HG02884 (cell line): ENCODE data around the gene SRGAP3.
"Not testable (repeated sequence)": the region's sequence is repeated elsewhere in the genome, so short reads cannot be mapped to it uniquely, and the experiment has no call there.

Source experiments
- ATAC-seq: cut with Tn5 transposase; IDR thresholded peaks from one replicate; pipeline ENCODE4 v1.9.1; 2021; ENCODE audit warnings: mild to moderate bottlenecking, moderate library complexity; ENCODE audit not compliant: unreplicated experiment

SRGAP3 gene

GRCh38 chr3:9249273-9250192 lies at the start of gene SRGAP3:
TSS of gene SRGAP3 (minus strand) at chr3:9249646. CDS start at chr3:9248951, 695 bp downstream.
- peak; percentile 100 for ATAC-seq

DNA sequence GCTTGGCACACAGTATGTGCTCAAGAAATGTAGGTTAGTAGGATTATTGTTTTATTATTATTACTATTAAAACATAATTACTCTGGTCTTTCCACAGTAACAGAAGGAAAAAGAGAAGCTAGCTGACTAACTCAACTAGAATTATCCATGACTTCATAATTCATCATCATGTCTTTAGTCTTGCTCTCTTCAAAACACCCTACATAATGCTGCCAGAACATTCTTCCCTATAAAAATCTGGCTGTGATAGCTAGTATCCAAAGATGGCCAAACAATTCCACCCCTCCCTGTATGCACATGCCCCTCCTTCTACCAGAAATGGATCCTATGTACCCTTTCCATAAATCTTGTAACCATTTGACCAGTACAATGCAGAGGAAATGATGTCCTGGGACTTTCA lies 48.8 kb upstream of the SRGAP3 start:
- no peak for ATAC-seq

DNA sequence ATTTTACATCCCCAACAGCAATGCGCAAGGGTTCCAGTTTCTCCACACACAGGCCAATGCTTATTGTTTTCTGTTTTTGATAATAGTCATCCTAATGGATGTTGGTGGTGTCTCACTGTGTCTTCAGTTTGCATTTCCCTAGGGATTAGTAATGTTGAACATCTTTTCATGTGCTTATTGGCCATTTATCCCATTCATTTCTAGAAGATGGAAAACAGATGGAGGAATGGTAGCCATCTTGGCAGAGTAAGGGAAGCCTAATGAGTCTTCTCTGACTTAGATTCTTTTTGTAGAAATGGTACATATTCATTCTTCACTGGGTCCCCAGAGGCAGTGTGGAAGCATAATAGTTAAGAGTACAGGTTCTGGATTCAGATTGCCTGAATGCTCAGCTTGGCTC lies 46.8 kb upstream of the SRGAP3 start:
- ATAC-seq, result no peak

GRCh38 chr3:9295007-9295406 lies 45.6 kb upstream of the SRGAP3 start:
- ATAC-seq, result no peak

- ATAC-seq, result not testable (repeated sequence)
Observed at GRCh38 chr3:9293953-9294352, 44.5 kb upstream of the SRGAP3 start.

DNA sequence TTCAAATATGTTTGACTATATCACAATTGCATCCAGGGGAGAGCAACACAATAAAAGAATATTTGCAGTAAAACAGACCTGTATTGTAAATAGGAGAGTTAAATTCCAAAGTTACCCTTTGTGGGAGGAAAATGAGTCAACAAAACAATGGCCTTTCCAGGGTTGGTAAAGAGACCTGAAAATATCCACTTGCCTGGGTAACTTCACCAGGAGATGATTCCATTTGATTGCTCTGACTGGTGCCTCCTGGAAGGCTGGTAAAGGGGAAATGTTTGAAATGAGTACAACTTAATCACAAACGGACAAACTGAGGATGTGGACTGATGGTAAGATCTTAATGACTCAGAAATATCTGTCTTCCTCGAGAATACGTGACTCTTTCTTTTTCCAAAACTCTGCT lies 43.6 kb upstream of the SRGAP3 start:
- ATAC-seq, result no peak

- no peak for ATAC-seq
Observed at GRCh38 chr3:9292516-9292915, 43.1 kb upstream of the SRGAP3 start.

DNA sequence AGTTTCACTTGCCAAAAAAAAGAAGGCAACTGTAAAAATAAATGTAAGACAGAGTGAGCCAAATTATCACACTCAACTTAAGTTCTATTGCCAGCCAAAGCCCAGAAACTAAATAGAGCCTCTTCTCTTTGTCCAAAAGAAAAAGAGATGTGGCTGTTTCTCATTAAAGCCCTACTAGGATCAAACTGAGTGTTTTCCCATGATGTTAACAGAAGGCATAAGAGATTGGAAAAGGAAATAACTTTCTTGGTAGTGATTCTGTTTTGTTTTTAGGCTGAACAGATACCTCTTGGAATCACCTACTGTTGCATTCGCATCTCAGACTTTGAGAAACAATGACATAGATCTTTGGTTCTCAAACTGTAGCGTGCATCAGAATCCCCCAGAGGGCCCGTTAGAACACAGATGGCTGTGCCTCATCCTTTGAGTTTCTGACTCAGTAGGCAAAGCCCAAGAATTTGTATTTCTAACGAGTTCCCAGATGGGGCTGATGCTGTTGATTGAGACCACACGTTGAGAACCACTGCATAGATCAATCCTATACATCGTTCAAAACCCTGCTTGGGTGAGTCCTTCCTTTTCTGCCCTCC lies 42.5 kb upstream of the SRGAP3 start:
- no peak for ATAC-seq

- ATAC-seq, result no peak
Observed at GRCh38 chr3:9290566-9290965, 41.1 kb upstream of the SRGAP3 start.

GRCh38 chr3:9281533-9281932 lies 32.1 kb upstream of the SRGAP3 start:
- not testable (repeated sequence) for ATAC-seq

- ATAC-seq, result no peak
Observed at GRCh38 chr3:9280451-9281219, 31.2 kb upstream of the SRGAP3 start.

GRCh38 chr3:9279966-9280365 lies 30.5 kb upstream of the SRGAP3 start:
- no peak for ATAC-seq

DNA sequence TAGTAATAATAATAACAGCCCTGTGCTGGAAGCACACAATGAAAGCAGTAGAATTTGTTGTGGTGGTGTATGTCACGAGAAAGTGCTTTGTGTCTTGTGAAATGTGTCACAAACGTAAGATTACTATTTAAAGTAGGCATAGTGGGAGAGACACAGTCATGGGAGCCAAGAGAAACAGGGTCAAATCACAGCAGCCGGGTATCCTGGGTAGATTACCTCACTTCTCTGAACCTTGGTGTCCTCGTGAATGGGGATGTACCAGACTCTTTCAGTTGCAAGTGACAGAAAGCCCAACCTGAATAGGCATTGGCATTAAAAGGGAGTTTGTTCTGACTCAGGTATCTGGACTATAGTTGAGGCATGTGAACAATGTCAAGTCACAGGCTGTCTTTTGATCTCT lies 29.1 kb upstream of the SRGAP3 start:
- no peak for ATAC-seq

- no peak for ATAC-seq
Observed at GRCh38 chr3:9278085-9278484, 28.6 kb upstream of the SRGAP3 start.

DNA sequence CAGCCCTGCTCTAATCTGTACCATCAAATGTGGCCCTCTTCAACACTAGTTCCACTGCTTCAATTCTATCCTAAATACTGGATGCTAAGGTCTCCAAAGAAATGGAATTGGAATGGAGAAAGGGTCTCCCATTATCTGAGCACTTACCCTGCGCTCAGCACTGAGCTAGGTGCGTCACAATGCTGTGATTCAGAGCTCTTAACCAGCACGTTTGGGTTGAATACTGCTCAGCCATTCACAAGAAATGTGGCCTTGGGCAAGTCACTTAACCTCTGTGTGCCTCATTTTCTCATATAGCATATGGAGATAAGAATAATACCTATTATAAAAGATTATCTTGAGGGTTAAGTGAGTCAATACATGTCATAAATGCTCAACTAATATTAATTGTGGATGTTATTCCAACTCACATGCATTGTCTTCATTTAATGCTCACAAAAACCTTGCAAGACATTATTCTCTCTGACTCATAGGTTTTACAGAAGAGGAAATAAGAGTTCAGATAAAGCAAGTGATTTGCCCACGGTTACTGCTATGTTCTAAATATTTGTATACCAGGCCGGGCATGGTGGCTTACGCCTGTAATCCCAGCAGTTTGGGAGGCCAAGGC lies 27.4 kb upstream of the SRGAP3 start:
- no peak for ATAC-seq

GRCh38 chr3:9271903-9272302 lies 22.5 kb upstream of the SRGAP3 start:
- ATAC-seq, result no peak

- no peak for ATAC-seq
Observed at GRCh38 chr3:9270704-9271103, 21.3 kb upstream of the SRGAP3 start.

- ATAC-seq, result no peak
Observed at GRCh38 chr3:9266716-9267115, 17.3 kb upstream of the SRGAP3 start.

GRCh38 chr3:9260305-9260704 lies 10.9 kb upstream of the SRGAP3 start:
- no peak for ATAC-seq

GRCh38 chr3:9257092-9257491 lies 7.6 kb upstream of the SRGAP3 start:
- ATAC-seq, result no peak

GRCh38 chr3:9255976-9256375 lies 6.5 kb upstream of the SRGAP3 start:
- ATAC-seq, result no peak
